ENCODE data around the gene COL1A1. TPM values are rescaled to one million over a fixed set of nuclear protein-coding genes. Genes with fewer than 3 reads are reported as not detected.

COL1A1 gene
- polyA plus RNA-seq, 1 of the 3 experiments (the other 2 are of a cell fraction): 1,461 TPM

DNA sequence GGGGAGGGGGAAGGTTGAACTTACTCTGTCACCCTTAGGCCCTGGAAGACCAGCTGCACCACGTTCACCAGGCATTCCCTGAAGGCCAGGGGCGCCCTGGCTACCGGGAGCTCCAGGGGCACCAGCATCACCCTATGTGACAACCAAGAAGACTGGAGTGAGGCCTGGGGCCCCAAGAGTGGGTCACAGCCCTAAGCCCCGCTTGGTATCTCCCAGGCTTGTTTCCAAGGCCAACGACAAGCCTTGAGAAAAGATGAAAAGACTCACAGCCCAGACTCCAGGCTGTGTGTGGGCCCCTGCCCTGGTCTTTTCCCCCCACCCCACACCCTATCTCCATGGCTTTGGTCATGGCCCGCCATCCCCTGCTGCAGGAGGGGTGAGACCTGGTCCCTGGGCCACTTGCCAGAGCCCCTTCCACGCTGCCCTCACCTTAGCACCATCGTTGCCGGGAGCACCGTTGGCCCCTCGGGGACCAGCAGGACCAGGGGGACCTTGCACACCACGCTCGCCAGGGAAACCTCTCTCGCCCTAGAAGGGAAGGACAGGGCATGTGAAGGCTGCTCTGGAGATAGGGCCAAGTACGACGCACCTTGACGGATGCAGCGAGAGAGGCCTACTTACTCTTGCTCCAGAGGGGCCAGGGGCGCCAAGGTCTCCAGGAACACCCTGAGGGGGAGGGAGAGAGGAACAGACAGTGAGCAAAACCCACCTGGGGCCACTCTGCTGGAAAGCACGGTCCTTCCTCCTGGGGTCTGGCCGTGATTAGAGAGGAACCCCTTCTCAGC, 9.9 kb downstream of the COL1A1 start:
- Histone ChIP-seq H2AFZ (ENCODE audit: low read depth) (no peak overlapping the region), H3K4me2 (no peak overlapping the region; the same call in 1 of the 2 replicates), H3K27ac (ENCODE audit: low read depth in 2 of 2, low read length in 1 of 2) (peak overlapping the region; percentile 5 to 100; a peak in 3 of 4 replicates), H4K20me1 (ENCODE audit: insufficient read depth) (peaks cover 100% of the 10 kb centered on the region), H3K27me3 (ENCODE audit: insufficient read depth) (no peaks in the 10 kb centered on the region), H3K9me2 (no peaks in the 10 kb centered on the region), H3K4me3 (ENCODE audit: low read depth in 2 of 2, low read length in 1 of 2) (no peak overlapping the region), H3K9ac (0 out of 2 replicates have a peak overlapping the region, but pooled peaks have one; percentile 13), H3F3A (replicated peaks; ENCODE audit: insufficient read depth) (peaks cover 100% of the 10 kb centered on the region), H3K79me2 (ENCODE audit: insufficient read depth) (peaks cover 66% of the 10 kb centered on the region), H3K4me1 (ENCODE audit: control insufficient read depth in 1 of 2, insufficient read depth in 2 of 2, low read depth in 1 of 2, low read length in 1 of 2) (peaks cover 0 to 29% of the 10 kb centered on the region in 2 experiments; a peak in 2 of 4 replicates), H3K36me3 (replicated peaks in 1 of 2; ENCODE audit: control insufficient read depth in 1 of 2, insufficient read depth in 2 of 2, low read length in 1 of 2) (peaks cover 97 to 98% of the 10 kb centered on the region in 2 experiments), H3K9me3 (no peaks in the 10 kb centered on the region)
- TF ChIP-seq NRF1 (IDR thresholded peaks at IDR 0.05; ENCODE audit: low read depth, low read length): no peak
- TF ChIP-seq POLR2AphosphoS5 (IDR thresholded peaks at IDR 0.05; ENCODE audit: low read depth, low read length): peak; percentile 8
- WGBS (ENCODE audit: low lambda C conversion rate): 86% methylated on average over 21 of the region's 21 CpGs
- POLR2A ChIA-PET: no interaction called here
- DNase-seq: no peak
- CTCF ChIA-PET: interaction anchor here (1.0 to 13.8 kb wide), 7 partner anchors 8 to 106 kb away, joined by 3 to 463 read pairs (median 3); partner anchors contain the start of genes COL1A1 and SGCA

DNA sequence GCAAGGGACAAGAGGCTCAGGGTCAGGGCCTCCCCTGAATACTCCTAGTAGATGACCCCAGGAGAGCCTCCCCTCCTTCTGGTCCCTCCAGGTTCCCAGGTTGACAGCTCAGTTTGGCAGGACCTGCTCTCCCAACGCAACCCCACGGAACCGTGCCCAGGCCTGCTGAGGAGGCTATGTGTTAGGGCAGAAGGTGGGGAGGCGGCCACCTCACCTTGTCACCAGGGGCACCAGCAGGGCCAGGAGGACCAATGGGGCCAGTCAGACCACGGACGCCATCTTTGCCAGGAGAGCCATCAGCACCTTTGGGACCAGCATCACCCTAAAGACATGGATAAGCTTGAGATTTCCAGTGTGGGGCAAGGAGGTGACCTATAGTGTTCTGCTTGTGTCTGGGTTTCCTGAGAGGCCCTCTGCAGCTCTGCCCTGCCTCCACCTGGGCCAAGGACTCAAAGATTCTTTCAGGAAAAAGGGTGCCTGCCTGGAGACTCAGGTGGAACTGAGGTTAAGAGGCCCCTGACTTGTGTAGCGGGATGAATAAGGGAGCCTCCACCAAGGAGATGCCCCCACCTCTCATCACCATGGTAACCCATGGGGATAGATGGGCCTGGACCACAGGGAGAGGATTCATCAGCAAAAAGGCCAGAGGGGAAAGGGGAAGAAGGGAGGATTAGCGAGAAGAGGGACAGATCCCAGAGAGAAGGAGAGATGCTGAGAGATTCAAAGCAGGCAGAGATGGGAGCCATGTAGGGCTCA, 10.7 kb downstream of the COL1A1 start:
- 91% methylated on average over 5 of the region's 8 CpGs for WGBS (ENCODE audit: low lambda C conversion rate)
- ChIA-PET CTCF (interaction anchor here (0.6 to 13.8 kb wide), 7 partner anchors 10 to 106 kb away, joined by 3 to 463 read pairs (median 3); partner anchors contain the start of genes COL1A1 and SGCA), POLR2A (no interaction called here)
- H3K4me1 ChIP-seq (ENCODE audit: control insufficient read depth in 1 of 2, insufficient read depth in 2 of 2, low read depth in 1 of 2, low read length in 1 of 2): peaks cover 0 to 23% of the 10 kb centered on the region in 2 experiments; a peak in 2 of 4 replicates
- H3K27me3 ChIP-seq (ENCODE audit: insufficient read depth): no peaks in the 10 kb centered on the region
- no peaks in the 10 kb centered on the region for H3K9me3 ChIP-seq
- no peaks in the 10 kb centered on the region for H3K9me2 ChIP-seq
- no peak overlapping the region for H3K4me3 ChIP-seq (ENCODE audit: low read depth in 2 of 2, low read length in 1 of 2)
- H2AFZ ChIP-seq (ENCODE audit: low read depth): no peak overlapping the region
- peaks cover 62% of the 10 kb centered on the region for H3K79me2 ChIP-seq (ENCODE audit: insufficient read depth)
- DNase-seq: no peak
- H4K20me1 ChIP-seq (ENCODE audit: insufficient read depth): peaks cover 100% of the 10 kb centered on the region
- peaks cover 96 to 98% of the 10 kb centered on the region in 2 experiments for H3K36me3 ChIP-seq (replicated peaks in 1 of 2; ENCODE audit: control insufficient read depth in 1 of 2, insufficient read depth in 2 of 2, low read length in 1 of 2)
- H3K27ac ChIP-seq (ENCODE audit: low read depth in 2 of 2, low read length in 1 of 2): peak overlapping the region in 1 of 2 experiments; percentile 100; a peak in 2 of 4 replicates
- H3F3A ChIP-seq (replicated peaks; ENCODE audit: insufficient read depth): peaks cover 100% of the 10 kb centered on the region
- H3K9ac ChIP-seq: no peak overlapping the region
- H3K4me2 ChIP-seq: no peak overlapping the region; the same call in 1 of the 2 replicates
- TF ChIP-seq SMC3 (IDR thresholded peaks at IDR 0.05; ENCODE audit: low read depth, low read length) (no peak), TCF12 (IDR thresholded peaks at IDR 0.05) (no peak), ELF1 (IDR thresholded peaks at IDR 0.05) (no peak), RXRA (IDR thresholded peaks at IDR 0.05; ENCODE audit: borderline replicate concordance, low read depth) (no peak), TAF1 (IDR thresholded peaks at IDR 0.05; ENCODE audit: borderline replicate concordance, low read depth, low read length) (no peak), GATA2 (CRISPR knock-in tag; IDR thresholded peaks at IDR 0.05) (no peak), CHD2 (IDR thresholded peaks at IDR 0.05; ENCODE audit: low read length, partially characterized antibody) (no peak), SIN3A (IDR thresholded peaks at IDR 0.05; ENCODE audit: borderline replicate concordance, low read depth, low read length) (no peak), EZH2phosphoT487 (IDR thresholded peaks at IDR 0.05; ENCODE audit: borderline replicate concordance, low read depth) (no peak), RAD21 (IDR thresholded peaks at IDR 0.05; ENCODE audit: low read length) (no peak), EP300 (IDR thresholded peaks at IDR 0.05; ENCODE audit: borderline replicate concordance in 1 of 2, low read depth in 1 of 2, low read length in 1 of 2) (no peak), RCOR1 (IDR thresholded peaks at IDR 0.05; ENCODE audit: low read length) (no peak)
- TF ChIP-seq, protein P1, sequence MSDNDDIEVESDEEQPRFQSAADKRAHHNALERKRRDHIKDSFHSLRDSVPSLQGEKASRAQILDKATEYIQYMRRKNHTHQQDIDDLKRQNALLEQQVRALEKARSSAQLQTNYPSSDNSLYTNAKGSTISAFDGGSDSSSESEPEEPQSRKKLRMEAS (IDR thresholded peaks at IDR 0.05; ENCODE audit: low read depth): no peak
- TF ChIP-seq, protein P2, sequence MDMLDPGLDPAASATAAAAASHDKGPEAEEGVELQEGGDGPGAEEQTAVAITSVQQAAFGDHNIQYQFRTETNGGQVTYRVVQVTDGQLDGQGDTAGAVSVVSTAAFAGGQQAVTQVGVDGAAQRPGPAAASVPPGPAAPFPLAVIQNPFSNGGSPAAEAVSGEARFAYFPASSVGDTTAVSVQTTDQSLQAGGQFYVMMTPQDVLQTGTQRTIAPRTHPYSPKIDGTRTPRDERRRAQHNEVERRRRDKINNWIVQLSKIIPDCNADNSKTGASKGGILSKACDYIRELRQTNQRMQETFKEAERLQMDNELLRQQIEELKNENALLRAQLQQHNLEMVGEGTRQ (IDR thresholded peaks at IDR 0.05; ENCODE audit: borderline replicate concordance, low read depth, low read length): no peak
- TF ChIP-seq, protein P3, sequence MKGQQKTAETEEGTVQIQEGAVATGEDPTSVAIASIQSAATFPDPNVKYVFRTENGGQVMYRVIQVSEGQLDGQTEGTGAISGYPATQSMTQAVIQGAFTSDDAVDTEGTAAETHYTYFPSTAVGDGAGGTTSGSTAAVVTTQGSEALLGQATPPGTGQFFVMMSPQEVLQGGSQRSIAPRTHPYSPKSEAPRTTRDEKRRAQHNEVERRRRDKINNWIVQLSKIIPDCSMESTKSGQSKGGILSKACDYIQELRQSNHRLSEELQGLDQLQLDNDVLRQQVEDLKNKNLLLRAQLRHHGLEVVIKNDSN (IDR thresholded peaks at IDR 0.05; ENCODE audit: borderline replicate concordance, low read depth): no peak
- TF ChIP-seq, protein P4, sequence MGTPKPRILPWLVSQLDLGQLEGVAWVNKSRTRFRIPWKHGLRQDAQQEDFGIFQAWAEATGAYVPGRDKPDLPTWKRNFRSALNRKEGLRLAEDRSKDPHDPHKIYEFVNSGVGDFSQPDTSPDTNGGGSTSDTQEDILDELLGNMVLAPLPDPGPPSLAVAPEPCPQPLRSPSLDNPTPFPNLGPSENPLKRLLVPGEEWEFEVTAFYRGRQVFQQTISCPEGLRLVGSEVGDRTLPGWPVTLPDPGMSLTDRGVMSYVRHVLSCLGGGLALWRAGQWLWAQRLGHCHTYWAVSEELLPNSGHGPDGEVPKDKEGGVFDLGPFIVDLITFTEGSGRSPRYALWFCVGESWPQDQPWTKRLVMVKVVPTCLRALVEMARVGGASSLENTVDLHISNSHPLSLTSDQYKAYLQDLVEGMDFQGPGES (IDR thresholded peaks at IDR 0.05; ENCODE audit: low read depth, low read length): no peak
- TF ChIP-seq, protein P5, sequence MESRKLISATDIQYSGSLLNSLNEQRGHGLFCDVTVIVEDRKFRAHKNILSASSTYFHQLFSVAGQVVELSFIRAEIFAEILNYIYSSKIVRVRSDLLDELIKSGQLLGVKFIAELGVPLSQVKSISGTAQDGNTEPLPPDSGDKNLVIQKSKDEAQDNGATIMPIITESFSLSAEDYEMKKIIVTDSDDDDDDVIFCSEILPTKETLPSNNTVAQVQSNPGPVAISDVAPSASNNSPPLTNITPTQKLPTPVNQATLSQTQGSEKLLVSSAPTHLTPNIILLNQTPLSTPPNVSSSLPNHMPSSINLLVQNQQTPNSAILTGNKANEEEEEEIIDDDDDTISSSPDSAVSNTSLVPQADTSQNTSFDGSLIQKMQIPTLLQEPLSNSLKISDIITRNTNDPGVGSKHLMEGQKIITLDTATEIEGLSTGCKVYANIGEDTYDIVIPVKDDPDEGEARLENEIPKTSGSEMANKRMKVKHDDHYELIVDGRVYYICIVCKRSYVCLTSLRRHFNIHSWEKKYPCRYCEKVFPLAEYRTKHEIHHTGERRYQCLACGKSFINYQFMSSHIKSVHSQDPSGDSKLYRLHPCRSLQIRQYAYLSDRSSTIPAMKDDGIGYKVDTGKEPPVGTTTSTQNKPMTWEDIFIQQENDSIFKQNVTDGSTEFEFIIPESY (IDR thresholded peaks at IDR 0.05; ENCODE audit: borderline replicate concordance, low read depth): no peak
